Measurements from ENCODE around the gene RHOH.

DNA sequence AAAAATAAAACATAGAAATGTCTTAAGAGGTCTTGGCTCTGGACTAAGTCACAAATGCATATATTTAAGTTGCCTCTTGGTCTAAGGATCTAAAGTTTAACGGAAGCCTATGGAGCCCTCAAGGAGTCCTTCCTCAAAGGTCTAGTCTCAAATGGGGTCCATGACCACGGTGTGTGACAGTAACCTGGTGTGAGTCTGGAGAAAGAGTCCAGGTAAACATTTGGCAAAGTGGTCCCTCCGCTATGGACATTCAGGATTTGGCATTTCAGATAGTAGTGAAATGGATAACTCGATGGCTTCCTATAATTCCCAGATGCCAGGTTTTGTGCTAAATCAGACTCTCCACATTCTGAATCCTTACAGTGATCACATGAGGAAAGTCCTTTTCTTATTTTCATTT lies 44.2 kb downstream of the RHOH start:
- TF ChIP-seq, protein P1, sequence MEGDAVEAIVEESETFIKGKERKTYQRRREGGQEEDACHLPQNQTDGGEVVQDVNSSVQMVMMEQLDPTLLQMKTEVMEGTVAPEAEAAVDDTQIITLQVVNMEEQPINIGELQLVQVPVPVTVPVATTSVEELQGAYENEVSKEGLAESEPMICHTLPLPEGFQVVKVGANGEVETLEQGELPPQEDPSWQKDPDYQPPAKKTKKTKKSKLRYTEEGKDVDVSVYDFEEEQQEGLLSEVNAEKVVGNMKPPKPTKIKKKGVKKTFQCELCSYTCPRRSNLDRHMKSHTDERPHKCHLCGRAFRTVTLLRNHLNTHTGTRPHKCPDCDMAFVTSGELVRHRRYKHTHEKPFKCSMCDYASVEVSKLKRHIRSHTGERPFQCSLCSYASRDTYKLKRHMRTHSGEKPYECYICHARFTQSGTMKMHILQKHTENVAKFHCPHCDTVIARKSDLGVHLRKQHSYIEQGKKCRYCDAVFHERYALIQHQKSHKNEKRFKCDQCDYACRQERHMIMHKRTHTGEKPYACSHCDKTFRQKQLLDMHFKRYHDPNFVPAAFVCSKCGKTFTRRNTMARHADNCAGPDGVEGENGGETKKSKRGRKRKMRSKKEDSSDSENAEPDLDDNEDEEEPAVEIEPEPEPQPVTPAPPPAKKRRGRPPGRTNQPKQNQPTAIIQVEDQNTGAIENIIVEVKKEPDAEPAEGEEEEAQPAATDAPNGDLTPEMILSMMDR (conservative IDR thresholded peaks at IDR 0.05; ENCODE audit: low read length): no peak
- no peak for TF ChIP-seq EZH2phosphoT487 (IDR thresholded peaks at IDR 0.05; ENCODE audit: borderline replicate concordance, low read depth, low read length)

Data from OCI-LY7 (cell line).